K562 (cell line): ENCODE measurements around the gene WDR91. TPM values are rescaled to one million over a fixed set of nuclear protein-coding genes. Genes with fewer than 3 reads are reported as not detected.

Source experiments
- BCL6 ChIP-seq: fragments of 250-450 bp; sonication (Bioruptor Pico); IDR thresholded peaks from 2 replicates; pipeline ENCODE4 v1.4.0; 2020
- CHAMP1 ChIP-seq: fragments of 450-650 bp; IDR thresholded peaks from 2 replicates; pipeline ENCODE4 v1.6.1; 2016; ENCODE audit warnings: mild to moderate bottlenecking
- DIDO1 ChIP-seq: fragments of 450-650 bp; IDR thresholded peaks from 2 replicates; pipeline ENCODE4 v1.6.1; 2016; ENCODE audit warnings: low read depth, missing biosample characterization, missing genetic modification characterization
- EGR1 ChIP-seq: fragments of 450-650 bp; conservative IDR thresholded peaks from 2 replicates; pipeline ENCODE4 v1.6.1; 2017; ENCODE audit warnings: mild to moderate bottlenecking
- EHMT2 ChIP-seq: fragments of 450-650 bp; IDR thresholded peaks from 2 replicates; pipeline ENCODE4 v1.6.1; 2018; ENCODE audit warnings: antibody characterized with exemption
- ETV6 ChIP-seq, 3 experiments: fragments of 150-350 bp in 1 of 3; sonication (generic) in 1 of 3; formaldehyde crosslinking in 1 of 3; IDR thresholded peaks; 2 replicates each; pipeline versions ENCODE4 v1.6.1 to v1.8.0; 2014 to 2022; ENCODE audit warnings: borderline replicate concordance in 2 of 3, low read depth in 2 of 3, antibody characterized with exemption in 1 of 3, low read length in 1 of 3, mild to moderate bottlenecking in 1 of 3, missing genetic modification reagents in 1 of 3
- HDAC3 ChIP-seq: fragments of 450-650 bp; IDR thresholded peaks from 2 replicates; pipeline ENCODE4 v1.6.1; 2018; ENCODE audit warnings: borderline replicate concordance, mild to moderate bottlenecking, moderate library complexity; ENCODE audit not compliant: partially characterized antibody
- HNRNPUL1 ChIP-seq: fragments of 200-400 bp; formaldehyde crosslinking; IDR thresholded peaks from 2 replicates; pipeline ENCODE4 v1.6.1; 2017; ENCODE audit warnings: low read length
- KAT2B ChIP-seq: IDR thresholded peaks from one replicate; pipeline ENCODE4 v1.6.1; 2012; ENCODE audit warnings: low read depth, mild to moderate bottlenecking, control low read depth, inconsistent platforms, low read length, moderate library complexity
- MCM7 ChIP-seq, 2 experiments: fragments of 450-650 bp; IDR thresholded peaks; 2 replicates each; pipeline ENCODE4 v1.6.1; 2016 to 2018
- NFIX ChIP-seq: fragments of 250-450 bp; sonication (Bioruptor Pico); IDR thresholded peaks from 2 replicates; pipeline ENCODE4 v1.4.0; 2020; ENCODE audit warnings: low read depth, mild to moderate bottlenecking, moderate library complexity
- NFYB ChIP-seq: IDR thresholded peaks from 2 replicates; pipeline ENCODE4 v1.6.1; 2011; ENCODE audit warnings: mild to moderate bottlenecking, moderate library complexity; ENCODE audit not compliant: insufficient read length; ENCODE audit errors: extremely low read depth
- OTX1 ChIP-seq: fragments of 450-650 bp; formaldehyde crosslinking; IDR thresholded peaks from 2 replicates; pipeline ENCODE4 v1.4.0; 2022; ENCODE audit warnings: mild to moderate bottlenecking
- PML ChIP-seq: IDR thresholded peaks from 2 replicates; pipeline ENCODE4 v1.6.1; 2012; ENCODE audit warnings: low read length, inconsistent platforms
- PRMT5 ChIP-seq: sonication (generic); formaldehyde crosslinking; IDR thresholded peaks from 2 replicates; pipeline ENCODE4 v1.5.0; 2020; ENCODE audit warnings: missing genetic modification reagents
- PYGO2 ChIP-seq: fragments of 450-650 bp; IDR thresholded peaks from 2 replicates; pipeline ENCODE4 v1.6.1; 2016; ENCODE audit warnings: mild to moderate bottlenecking, missing genetic modification characterization, moderate library complexity, missing compliant biosample characterization
- RFX7 ChIP-seq: fragments of 250-450 bp; sonication (Bioruptor Pico); IDR thresholded peaks from 2 replicates; pipeline ENCODE4 v1.5.1; 2021; ENCODE audit warnings: mild to moderate bottlenecking
- SLC30A9 ChIP-seq: fragments of 250-450 bp; sonication (Bioruptor Pico); IDR thresholded peaks from 2 replicates; pipeline ENCODE4 v1.8.0; 2022; ENCODE audit warnings: mild to moderate bottlenecking, moderate library complexity
- STAT5B ChIP-seq: fragments of 250-450 bp; sonication (Bioruptor Pico); IDR thresholded peaks from 2 replicates; pipeline ENCODE4 v1.8.0; 2021; ENCODE audit warnings: mild to moderate bottlenecking, inconsistent platforms
- XRCC3 ChIP-seq: fragments of 450-650 bp; IDR thresholded peaks from 2 replicates; pipeline ENCODE4 v1.6.1; 2017; ENCODE audit warnings: mild to moderate bottlenecking, moderate library complexity
- ZBTB1 ChIP-seq: sonication (generic); formaldehyde crosslinking; IDR thresholded peaks from 2 replicates; pipeline ENCODE4 v1.8.1; 2023; ENCODE audit warnings: missing genetic modification reagents, low read depth, mild to moderate bottlenecking, borderline replicate concordance
- ZNF561 ChIP-seq: fragments of 450-650 bp; formaldehyde crosslinking; conservative IDR thresholded peaks from 2 replicates; pipeline ENCODE4 v1.4.0; 2020; ENCODE audit warnings: mild to moderate bottlenecking, moderate library complexity
- polyA plus RNA-seq, 8 experiments: library from polyadenylated mRNA; depleted of rRNA in 4 of 8; stranded (reverse) in 5 of 8; unstranded in 3 of 8; fragments of >200 nt; fragmentation: Nextera tagmentation in 2 of 8; fragmentation: Illumina TruSeq in 1 of 8; extraction: Ambion mirVana in 2 of 8; extraction: Trizol in 1 of 8; gene quantifications; 2 replicates each; pipeline versions ENCODE4 v1.2.1 to v1.2.3, GENCODE V29; 2011 to 2014; ENCODE audit warnings: inconsistent platforms in 1 of 8, missing spikeins in 1 of 8
- total RNA-seq, 7 experiments: library from RNA; depleted of rRNA in 6 of 7; stranded (reverse); fragments of >200 nt in 6 of 7; fragmentation: Illumina TruSeq in 2 of 7; extraction: Trizol in 2 of 7; gene quantifications; 2 replicates each; pipeline versions ENCODE4 v1.2.1 to v1.2.3, GENCODE V29; 2011 to 2021; ENCODE audit warnings: low replicate concordance in 1 of 7
- TF ChIP-seq, protein P1 (sequence below): sonication (generic); formaldehyde crosslinking; IDR thresholded peaks from 2 replicates; pipeline ENCODE4 v1.8.0; 2022; ENCODE audit warnings: mild to moderate bottlenecking, low read depth, missing genetic modification reagents
- TF ChIP-seq, protein P2 (sequence below): IDR thresholded peaks from 2 replicates; pipeline ENCODE4 v1.6.1; 2016; ENCODE audit warnings: missing genetic modification characterization, missing compliant biosample characterization

Gene WDR91
- total and polyA plus RNA-seq, 9 of the 15 experiments (the other 6 are each of a cell fraction or from before 2014, with no cell fraction given) = 1.9 to 18.2 (median 9.8) TPM

- TF ChIP-seq MCM7 (IDR thresholded peaks at IDR 0.05) (0 out of 4 replicates have a peak, but pooled peaks of 1 of the 2 experiments have one; percentile 36), EHMT2 (peak; percentile 63; the same call in 1 of the 2 replicates), STAT5B (no peak), SLC30A9 (CRISPR knock-in tag) (no peak), ZBTB1 (CRISPR knock-in tag) (no peak), CHAMP1 (peak; percentile 71), DIDO1 (tag) (no peak), KAT2B (no peak), ZNF561 (CRISPR knock-in tag) (no peak), RFX7 (CRISPR knock-in tag) (no peak), XRCC3 (no peak), PML (no peak), BCL6 (CRISPR knock-in tag) (no peak), HDAC3 (no peak), ETV6 (IDR thresholded peaks at IDR 0.05; ENCODE audit: borderline replicate concordance in 1 of 2, low read depth in 2 of 2, low read length in 1 of 2) (no peak), ETV6 (CRISPR knock-in tag; IDR thresholded peaks at IDR 0.05; ENCODE audit: borderline replicate concordance) (no peak), OTX1 (CRISPR knock-in tag) (no peak), EGR1 (no peak), NFIX (no peak), PRMT5 (CRISPR knock-in tag) (no peak), PYGO2 (tag) (no peak), NFYB (no peak), HNRNPUL1 (no peak)
- TF ChIP-seq, protein P1, sequence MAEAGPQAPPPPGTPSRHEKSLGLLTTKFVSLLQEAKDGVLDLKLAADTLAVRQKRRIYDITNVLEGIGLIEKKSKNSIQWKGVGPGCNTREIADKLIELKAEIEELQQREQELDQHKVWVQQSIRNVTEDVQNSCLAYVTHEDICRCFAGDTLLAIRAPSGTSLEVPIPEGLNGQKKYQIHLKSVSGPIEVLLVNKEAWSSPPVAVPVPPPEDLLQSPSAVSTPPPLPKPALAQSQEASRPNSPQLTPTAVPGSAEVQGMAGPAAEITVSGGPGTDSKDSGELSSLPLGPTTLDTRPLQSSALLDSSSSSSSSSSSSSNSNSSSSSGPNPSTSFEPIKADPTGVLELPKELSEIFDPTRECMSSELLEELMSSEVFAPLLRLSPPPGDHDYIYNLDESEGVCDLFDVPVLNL (CRISPR knock-in tag) = no peak
- TF ChIP-seq, protein P2, sequence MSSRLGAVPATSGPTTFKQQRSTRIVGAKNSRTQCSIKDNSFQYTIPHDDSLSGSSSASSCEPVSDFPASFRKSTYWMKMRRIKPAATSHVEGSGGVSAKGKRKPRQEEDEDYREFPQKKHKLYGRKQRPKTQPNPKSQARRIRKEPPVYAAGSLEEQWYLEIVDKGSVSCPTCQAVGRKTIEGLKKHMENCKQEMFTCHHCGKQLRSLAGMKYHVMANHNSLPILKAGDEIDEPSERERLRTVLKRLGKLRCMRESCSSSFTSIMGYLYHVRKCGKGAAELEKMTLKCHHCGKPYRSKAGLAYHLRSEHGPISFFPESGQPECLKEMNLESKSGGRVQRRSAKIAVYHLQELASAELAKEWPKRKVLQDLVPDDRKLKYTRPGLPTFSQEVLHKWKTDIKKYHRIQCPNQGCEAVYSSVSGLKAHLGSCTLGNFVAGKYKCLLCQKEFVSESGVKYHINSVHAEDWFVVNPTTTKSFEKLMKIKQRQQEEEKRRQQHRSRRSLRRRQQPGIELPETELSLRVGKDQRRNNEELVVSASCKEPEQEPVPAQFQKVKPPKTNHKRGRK = no peak
These were observed 55.0 kb downstream of the WDR91 start (continued) for GRCh38 chr7:135156290-135156689.
